Esophagus (tissue), 2 donors: ENCODE measurements around the gene FBXW11. TPM values are rescaled to one million over a fixed set of nuclear protein-coding genes. Genes with fewer than 3 reads are reported as not detected.

Experiments
- H3K27ac ChIP-seq, 2 donors: one replicate each; pipeline ENCODE4 v1.5.1; 2013; ENCODE audit warnings: low read depth in 2 of 2, mild to moderate bottlenecking in 2 of 2, inconsistent platforms in 1 of 2, low read length in 1 of 2, moderate library complexity in 1 of 2
- H3K27me3 ChIP-seq, 2 donors: one replicate each; pipeline ENCODE4 v1.6.1; 2013; ENCODE audit warnings: low read length in 2 of 2, control low read depth in 1 of 2, mild to moderate bottlenecking in 1 of 2; ENCODE audit not compliant: insufficient read depth in 2 of 2, control insufficient read depth in 1 of 2
- H3K36me3 ChIP-seq, 2 donors: one replicate each; pipeline ENCODE4 v1.6.1; 2013; ENCODE audit warnings: low read length in 1 of 2; ENCODE audit not compliant: control insufficient read depth in 2 of 2, insufficient read depth in 2 of 2
- H3K4me1 ChIP-seq, 2 donors: one replicate each; pipeline ENCODE4 v1.6.1; 2013; ENCODE audit warnings: low read length in 1 of 2; ENCODE audit not compliant: control insufficient read depth in 2 of 2, insufficient read depth in 2 of 2
- H3K4me3 ChIP-seq, 2 donors: one replicate each; pipeline ENCODE4 v1.5.1; 2013; ENCODE audit warnings: low read length in 2 of 2, mild to moderate bottlenecking in 2 of 2, low read depth in 1 of 2, moderate library complexity in 1 of 2
- H3K9me3 ChIP-seq, 2 donors: one replicate each; pipeline ENCODE4 v1.6.1; 2013; ENCODE audit warnings: mild to moderate bottlenecking in 2 of 2, low read depth in 1 of 2, low read length in 1 of 2, moderate library complexity in 1 of 2; ENCODE audit not compliant: control insufficient read depth in 2 of 2, insufficient read depth in 1 of 2
- WGBS, 2 donors: extraction: QIAGEN DNeasy Blood & Tissue Kit; methylation state at CpG; one replicate each; pipeline ENCODE4 v1.1.7; 2013; 5-methylcytosine and 5-hydroxymethylcytosine counted together
- polyA plus RNA-seq, 2 donors: library from polyadenylated mRNA; stranded (reverse); fragments of 200-250 nt; gene quantifications; one replicate each; pipeline ENCODE4 v1.2.3, GENCODE V29; 2013
- donor health status: healthy with polysubstance abuse.
- donor health status: Bipolar disorder and iron deficiency.

Gene FBXW11
- polyA plus RNA-seq, 2 donors = 8.9 to 17.4 TPM

GRCh38 chr5:171862624-171863023, 143.8 kb downstream of the FBXW11 start:
- 82 to 86% methylated on average over 4 of the region's 4 CpGs for WGBS, 2 donors
- no peak overlapping the region for H3K27ac ChIP-seq
- peaks cover 2% of the 10 kb centered on the region in 2 donors for H3K4me1 ChIP-seq
- H3K4me3 ChIP-seq = no peak overlapping the region
- H3K27me3 ChIP-seq = no peaks in the 10 kb centered on the region
- H3K9me3 ChIP-seq = no peaks in the 10 kb centered on the region
- H3K36me3 ChIP-seq = peaks cover 2 to 4% of the 10 kb centered on the region in 2 donors

- Histone ChIP-seq H3K36me3 (peaks cover 0 to 2% of the 10 kb centered on the region in 2 donors), H3K9me3 (no peaks in the 10 kb centered on the region), H3K27ac (no peak overlapping the region), H3K4me1 (peaks cover 2 to 7% of the 10 kb centered on the region in 2 donors), H3K4me3 (no peak overlapping the region), H3K27me3 (no peaks in the 10 kb centered on the region)
- 62 to 64% methylated on average over 3 of the region's 3 CpGs for WGBS, 2 donors
Observed at GRCh38 chr5:171861381-171861780, 145.1 kb downstream of the FBXW11 start.

GRCh38 chr5:171858303-171858702, 148.1 kb downstream of the FBXW11 start:
- no peak overlapping the region for H3K27ac ChIP-seq
- peaks cover 2 to 7% of the 10 kb centered on the region in 2 donors for H3K4me1 ChIP-seq
- H3K27me3 ChIP-seq = no peaks in the 10 kb centered on the region
- WGBS, 2 donors = 90 to 93% methylated on average over 7 of the region's 7 CpGs
- H3K9me3 ChIP-seq = no peaks in the 10 kb centered on the region
- H3K36me3 ChIP-seq = no peaks in the 10 kb centered on the region
- H3K4me3 ChIP-seq = no peak overlapping the region

GRCh38 chr5:171857489-171857876, 149.0 kb downstream of the FBXW11 start:
- Histone ChIP-seq H3K4me3 (no peak overlapping the region), H3K27ac (no peak overlapping the region), H3K4me1 (peaks cover 2 to 5% of the 10 kb centered on the region in 2 donors), H3K36me3 (no peaks in the 10 kb centered on the region), H3K9me3 (no peaks in the 10 kb centered on the region), H3K27me3 (no peaks in the 10 kb centered on the region)
- WGBS, 2 donors = 72 to 73% methylated on average over 12 of the region's 12 CpGs

- Histone ChIP-seq H3K4me3 (no peak overlapping the region), H3K4me1 (peaks cover 2 to 5% of the 10 kb centered on the region in 2 donors), H3K27me3 (no peaks in the 10 kb centered on the region), H3K36me3 (no peaks in the 10 kb centered on the region), H3K9me3 (no peaks in the 10 kb centered on the region), H3K27ac (no peak overlapping the region)
- 79 to 80% methylated on average over 17 of the region's 17 CpGs for WGBS, 2 donors
Observed at GRCh38 chr5:171855798-171856763, 150.4 kb downstream of the FBXW11 start.

- peaks cover 2 to 5% of the 10 kb centered on the region in 2 donors for H3K4me1 ChIP-seq
- WGBS, 2 donors = 95% methylated on average over 3 of the region's 3 CpGs
- no peaks in the 10 kb centered on the region for H3K27me3 ChIP-seq
Observed at GRCh38 chr5:171855265-171855664, 151.2 kb downstream of the FBXW11 start.

GRCh38 chr5:171852255-171852681, 154.2 kb downstream of the FBXW11 start:
- H3K27me3 ChIP-seq = no peaks in the 10 kb centered on the region
- H3K27ac ChIP-seq = no peak overlapping the region
- no peaks in the 10 kb centered on the region for H3K9me3 ChIP-seq
- no peaks in the 10 kb centered on the region for H3K36me3 ChIP-seq
- H3K4me3 ChIP-seq = no peak overlapping the region
- 91 to 92% methylated on average over 8 of the region's 8 CpGs for whole genome bisulfite sequencing, 2 donors
- peaks cover 0 to 5% of the 10 kb centered on the region in 2 donors for H3K4me1 ChIP-seq

More at GRCh38 chr5:171855265-171855664, 151.2 kb downstream of the FBXW11 start:
- Histone ChIP-seq H3K27ac (no peak overlapping the region), H3K4me3 (no peak overlapping the region), H3K9me3 (no peaks in the 10 kb centered on the region), H3K36me3 (no peaks in the 10 kb centered on the region)

- Histone ChIP-seq H3K4me3 (no peak overlapping the region), H3K9me3 (no peaks in the 10 kb centered on the region), H3K36me3 (no peaks in the 10 kb centered on the region), H3K27me3 (no peaks in the 10 kb centered on the region), H3K27ac (no peak overlapping the region), H3K4me1 (no peaks in the 10 kb centered on the region)
- WGBS, 2 donors = 65 to 82% methylated on average over 1 of the region's 1 CpG
Observed at GRCh38 chr5:171851251-171851650, 155.2 kb downstream of the FBXW11 start.

- Histone ChIP-seq H3K27ac (no peak overlapping the region), H3K4me1 (no peaks in the 10 kb centered on the region), H3K4me3 (no peak overlapping the region), H3K9me3 (no peaks in the 10 kb centered on the region), H3K36me3 (no peaks in the 10 kb centered on the region), H3K27me3 (no peaks in the 10 kb centered on the region)
- 77 to 83% methylated on average over 9 of the region's 9 CpGs for WGBS, 2 donors
Observed at GRCh38 chr5:171850324-171850947, 156.0 kb downstream of the FBXW11 start.
